Coronary artery (tissue), 2 donors: ENCODE data around the gene IGSF8.

Experiments
- DNase-seq: peaks from one replicate; pipeline ENCODE4 v3.0.0-alpha.2; 2017; ENCODE audit warnings: low spot score
- H3K27ac ChIP-seq, 2 donors: fragments of 200-600 bp; sonication (generic); one replicate each; pipeline ENCODE4 v1.5.1; 2016 to 2019
- H3K4me3 ChIP-seq: fragments of 200-600 bp; sonication (generic); 2 replicates; pipeline ENCODE4 v1.5.1; 2016; ENCODE audit warnings: mild to moderate bottlenecking, moderate library complexity
- TF ChIP-seq, protein P1 (sequence below): fragments of 200-600 bp; sonication (generic); IDR thresholded peaks from one replicate; pipeline ENCODE4 v1.5.1; 2019; ENCODE audit warnings: antibody characterized with exemption

IGSF8 gene

DNA sequence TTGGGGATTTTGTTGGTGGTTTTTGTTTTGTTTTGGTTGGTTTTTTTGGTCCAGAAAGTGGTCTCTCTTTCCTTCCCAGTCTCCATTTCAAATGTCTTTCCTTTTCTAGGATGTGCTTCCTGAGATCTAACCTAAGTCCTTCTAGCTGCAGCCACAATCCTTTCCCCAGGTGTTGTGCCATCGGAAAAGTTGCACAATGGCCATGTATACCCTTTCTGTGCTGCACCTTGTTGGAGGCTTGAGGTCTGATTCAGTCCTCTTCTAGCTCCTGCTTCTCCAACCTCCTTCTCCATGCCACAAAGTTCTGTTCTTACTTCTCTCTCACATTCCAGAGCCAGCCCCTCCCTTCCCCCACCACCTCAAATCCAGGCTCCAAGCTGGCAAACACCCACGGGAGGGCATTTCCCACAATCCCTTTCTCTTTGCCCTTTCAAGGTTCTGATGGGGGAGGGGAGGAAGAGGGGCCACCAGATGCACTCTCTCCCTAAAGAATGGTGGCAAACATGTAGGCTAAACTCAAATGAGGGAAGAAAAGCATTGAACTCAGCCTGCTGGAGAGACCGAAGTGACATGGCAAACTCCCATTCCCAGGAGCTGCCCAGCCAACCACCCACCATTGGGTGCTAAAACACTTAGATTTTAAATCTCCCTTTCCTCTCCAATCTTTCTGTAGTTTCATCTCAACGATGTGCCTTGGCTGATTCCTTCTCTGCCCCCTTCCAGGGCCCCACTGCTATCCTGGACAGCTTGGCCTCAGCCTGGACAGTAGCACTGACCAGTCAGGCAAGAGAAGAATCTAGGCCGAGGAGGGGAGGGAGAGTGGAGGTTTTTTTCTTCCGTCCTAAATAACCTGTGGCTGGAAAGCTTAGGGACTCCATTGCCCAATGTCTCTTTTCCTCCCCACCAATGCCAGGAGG lies 31.3 kb downstream of the IGSF8 start:
- Histone ChIP-seq H3K27ac (no peak overlapping the region), H3K4me3 (no peak overlapping the region)
- TF ChIP-seq, protein P1, sequence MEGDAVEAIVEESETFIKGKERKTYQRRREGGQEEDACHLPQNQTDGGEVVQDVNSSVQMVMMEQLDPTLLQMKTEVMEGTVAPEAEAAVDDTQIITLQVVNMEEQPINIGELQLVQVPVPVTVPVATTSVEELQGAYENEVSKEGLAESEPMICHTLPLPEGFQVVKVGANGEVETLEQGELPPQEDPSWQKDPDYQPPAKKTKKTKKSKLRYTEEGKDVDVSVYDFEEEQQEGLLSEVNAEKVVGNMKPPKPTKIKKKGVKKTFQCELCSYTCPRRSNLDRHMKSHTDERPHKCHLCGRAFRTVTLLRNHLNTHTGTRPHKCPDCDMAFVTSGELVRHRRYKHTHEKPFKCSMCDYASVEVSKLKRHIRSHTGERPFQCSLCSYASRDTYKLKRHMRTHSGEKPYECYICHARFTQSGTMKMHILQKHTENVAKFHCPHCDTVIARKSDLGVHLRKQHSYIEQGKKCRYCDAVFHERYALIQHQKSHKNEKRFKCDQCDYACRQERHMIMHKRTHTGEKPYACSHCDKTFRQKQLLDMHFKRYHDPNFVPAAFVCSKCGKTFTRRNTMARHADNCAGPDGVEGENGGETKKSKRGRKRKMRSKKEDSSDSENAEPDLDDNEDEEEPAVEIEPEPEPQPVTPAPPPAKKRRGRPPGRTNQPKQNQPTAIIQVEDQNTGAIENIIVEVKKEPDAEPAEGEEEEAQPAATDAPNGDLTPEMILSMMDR = no peak
- no peak for DNase-seq

DNA sequence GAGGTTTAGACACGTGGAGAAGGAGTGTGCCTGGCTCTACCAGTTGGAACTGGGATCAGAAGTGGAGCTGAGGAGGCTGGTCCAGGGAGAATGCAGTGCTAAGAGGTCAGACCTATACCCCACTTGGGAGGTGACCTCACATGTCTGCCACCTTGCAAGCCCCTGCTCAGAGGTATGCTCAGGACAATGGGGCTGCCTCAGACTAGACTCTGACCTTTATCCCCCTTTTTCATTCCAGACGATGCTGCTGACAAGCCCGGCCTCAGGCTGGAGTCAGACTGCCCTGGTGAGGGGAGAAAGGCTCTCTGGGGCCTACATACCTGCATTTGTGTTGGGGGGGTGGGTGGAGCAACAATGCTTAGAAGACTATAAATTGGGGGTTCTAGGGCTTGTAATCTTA lies 33.7 kb downstream of the IGSF8 start:
- TF ChIP-seq, protein P1 = no peak
- H3K27ac ChIP-seq = no peak overlapping the region
- no peak overlapping the region for H3K4me3 ChIP-seq
- DNase-seq = no peak

DNA sequence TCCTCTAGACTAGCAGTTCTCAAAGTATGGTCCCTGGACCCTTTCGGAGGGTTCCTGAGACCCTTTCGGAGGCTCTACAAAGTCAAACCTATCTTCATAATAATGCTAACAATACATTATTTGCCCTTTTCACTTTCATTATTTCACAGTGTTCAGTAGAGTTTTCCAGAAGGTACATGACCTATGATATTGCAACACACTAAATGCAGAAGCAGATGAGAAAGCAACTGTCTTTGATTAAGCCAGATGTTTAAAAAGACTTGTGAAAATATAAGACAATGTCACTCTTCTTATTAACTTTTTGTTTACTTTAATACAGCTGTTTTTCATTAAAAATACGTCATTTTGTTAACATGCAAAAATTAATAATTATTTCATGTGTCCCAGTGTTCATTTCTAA lies 34.3 kb downstream of the IGSF8 start:
- TF ChIP-seq, protein P1 = no peak
- no peak for DNase-seq
- no peak overlapping the region for H3K27ac ChIP-seq
- no peak overlapping the region for H3K4me3 ChIP-seq

DNA sequence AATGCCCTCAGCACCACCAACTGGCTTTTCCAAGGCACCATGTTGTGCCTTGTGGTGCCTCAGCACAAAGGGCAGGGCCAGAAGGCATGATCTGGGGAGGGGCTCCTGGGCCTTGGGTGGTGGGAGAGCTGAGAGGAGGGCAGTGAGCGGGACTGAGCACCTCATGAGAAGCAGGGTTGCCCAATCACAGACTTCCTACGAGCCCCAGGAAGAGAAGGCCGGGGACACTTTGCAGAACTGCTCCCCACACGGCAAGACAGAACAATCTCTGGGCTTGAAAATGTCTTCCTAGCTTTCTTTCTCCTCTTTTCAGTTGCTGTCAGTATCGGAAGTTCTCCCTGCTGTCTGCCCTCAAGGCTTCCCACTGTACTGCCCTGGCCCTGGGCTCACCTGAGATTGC lies 35.2 kb downstream of the IGSF8 start:
- DNase-seq = no peak
- H3K4me3 ChIP-seq = no peak overlapping the region
- TF ChIP-seq, protein P1 = no peak
- no peak overlapping the region for H3K27ac ChIP-seq

DNA sequence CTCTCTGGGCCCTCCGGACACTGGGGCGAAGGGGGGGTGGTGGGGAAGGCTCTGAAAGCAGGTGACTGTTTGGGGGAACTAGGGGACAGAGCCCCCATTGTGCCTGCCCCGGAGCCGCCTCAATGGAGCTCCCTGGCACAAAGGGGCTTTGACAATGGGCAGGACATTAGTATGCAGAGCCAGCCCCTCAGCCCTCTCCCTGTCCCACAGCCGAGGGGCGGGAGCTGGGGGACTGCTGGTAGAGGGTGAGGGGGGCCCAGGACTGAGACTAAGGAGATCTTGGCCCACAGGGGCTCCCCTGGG lies 36.2 kb downstream of the IGSF8 start:
- TF ChIP-seq, protein P1 = no peak
- no peak overlapping the region for H3K27ac ChIP-seq
- DNase-seq = peak; percentile 57
- H3K4me3 ChIP-seq = no peak overlapping the region

DNA sequence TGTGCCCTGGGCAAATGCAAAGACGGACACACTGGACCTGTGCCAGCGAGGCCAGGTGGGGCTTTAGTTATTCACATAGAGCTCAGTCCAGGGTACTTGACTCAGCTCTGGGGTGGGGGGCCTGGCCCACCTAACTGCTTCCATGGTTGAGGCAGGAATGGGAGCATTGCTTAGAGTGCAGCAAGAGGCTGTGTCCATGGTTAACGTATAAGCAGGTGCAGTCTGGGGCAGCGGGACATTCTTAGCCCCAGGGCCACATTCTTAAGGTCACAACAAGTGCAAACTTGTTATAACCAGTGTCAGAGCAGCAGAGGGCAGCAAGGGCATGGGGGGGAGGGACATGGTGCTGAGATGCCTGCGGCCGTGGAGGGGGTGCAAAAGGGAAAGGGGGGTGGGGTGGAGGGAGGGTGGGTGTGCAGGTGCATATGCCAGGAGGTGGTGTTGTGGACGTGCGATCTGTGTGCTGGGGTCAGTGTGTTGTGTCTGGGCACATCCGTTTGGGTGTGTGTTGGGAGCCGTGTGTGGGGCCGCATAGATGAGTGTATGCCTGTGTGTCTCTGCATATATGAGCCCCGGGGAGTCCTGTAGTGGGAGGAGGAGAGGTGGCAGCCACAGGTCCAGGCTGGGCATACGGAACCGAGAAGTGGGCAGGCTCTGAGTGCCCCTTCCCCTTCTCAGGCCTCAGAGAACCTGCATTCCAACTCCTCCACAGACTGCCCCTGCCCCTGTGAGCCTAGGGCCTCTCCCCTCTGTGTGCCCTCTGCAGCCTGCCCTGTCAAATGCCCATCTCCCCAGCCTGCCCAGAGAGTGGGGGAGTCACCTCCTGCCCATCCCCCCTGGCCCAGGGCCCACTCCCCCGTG lies 36.8 kb downstream of the IGSF8 start:
- TF ChIP-seq, protein P1 = no peak
- no peak overlapping the region for H3K4me3 ChIP-seq
- DNase-seq = peak; percentile 52
- no peak overlapping the region for H3K27ac ChIP-seq
